AG08395 (cell line): Measurements from ENCODE around the gene PRPF6.

ENCODE experiments used
- DNase-seq: peaks from one replicate; pipeline ENCODE4 v3.0.0; 2012; ENCODE audit warnings: mixed read lengths, low spot score

Gene PRPF6

DNA sequence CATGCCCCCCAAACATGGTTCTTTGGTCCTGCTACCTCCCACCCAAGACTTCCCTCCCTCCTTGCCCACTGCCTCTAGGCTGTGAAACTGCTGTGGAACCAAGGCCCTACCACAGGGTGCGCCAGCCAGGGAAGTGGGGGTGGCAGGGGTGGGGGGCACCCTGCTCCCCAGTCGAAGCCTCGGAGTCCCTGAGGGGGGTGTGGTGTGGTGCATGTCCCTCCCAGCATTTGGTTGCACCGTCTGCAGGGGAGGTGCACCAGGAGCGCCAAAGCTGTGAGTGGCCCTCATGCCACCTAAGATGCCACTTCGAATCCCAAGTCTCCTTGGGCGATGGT lies 96.6 kb downstream of the PRPF6 start:
- DNase-seq: no peak

DNA sequence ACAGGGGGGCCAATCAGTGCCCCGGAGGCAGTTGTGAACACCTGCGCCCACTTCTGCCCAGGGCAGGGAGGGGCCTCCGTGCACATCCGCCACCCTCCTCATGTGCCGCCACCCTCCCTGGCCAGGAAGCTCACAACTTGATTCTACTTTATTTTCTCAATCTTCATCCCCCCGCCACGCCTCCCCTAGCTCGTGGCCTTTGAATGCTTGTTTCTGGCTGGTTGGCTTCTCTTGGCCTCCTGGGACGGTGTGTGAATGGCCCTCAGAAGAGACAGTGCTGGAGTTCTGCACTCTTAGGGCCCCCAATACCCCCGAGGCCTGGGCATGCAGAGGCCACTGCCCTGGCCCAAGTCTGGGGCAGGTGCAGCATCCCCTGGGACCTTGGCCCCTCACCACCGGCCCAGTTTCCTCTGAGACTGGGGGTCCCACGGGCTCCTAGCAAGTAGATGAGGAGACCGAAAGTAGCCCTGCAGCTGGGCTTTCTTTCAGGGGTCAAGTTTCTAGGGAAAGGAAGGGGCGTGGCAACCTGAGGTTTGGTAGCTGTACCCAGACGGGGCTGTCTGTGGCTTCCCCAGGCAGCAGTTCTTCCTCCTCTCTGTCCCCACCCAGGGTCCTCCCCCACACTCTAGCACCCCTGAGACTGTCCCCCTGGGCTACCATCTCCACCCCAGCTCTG lies 97.1 kb downstream of the PRPF6 start:
- DNase-seq: no peak

DNA sequence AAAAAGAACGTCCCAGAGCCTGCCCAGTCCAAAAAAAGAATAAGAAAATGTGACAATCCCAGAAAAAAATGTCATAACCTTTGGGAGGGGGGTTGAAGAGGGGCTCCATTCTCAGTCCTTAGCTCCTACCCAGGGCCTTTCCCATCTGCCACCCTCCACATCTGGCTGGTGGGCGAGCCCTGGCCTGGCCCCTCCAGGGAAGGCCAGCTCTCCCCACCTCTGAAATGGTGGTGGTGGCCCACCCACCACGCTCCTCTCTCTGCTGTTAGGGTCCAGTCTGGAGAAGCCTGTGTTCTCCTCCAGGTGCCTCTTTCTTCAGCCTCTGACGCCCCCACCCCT lies 98.0 kb downstream of the PRPF6 start:
- DNase-seq: no peak

DNA sequence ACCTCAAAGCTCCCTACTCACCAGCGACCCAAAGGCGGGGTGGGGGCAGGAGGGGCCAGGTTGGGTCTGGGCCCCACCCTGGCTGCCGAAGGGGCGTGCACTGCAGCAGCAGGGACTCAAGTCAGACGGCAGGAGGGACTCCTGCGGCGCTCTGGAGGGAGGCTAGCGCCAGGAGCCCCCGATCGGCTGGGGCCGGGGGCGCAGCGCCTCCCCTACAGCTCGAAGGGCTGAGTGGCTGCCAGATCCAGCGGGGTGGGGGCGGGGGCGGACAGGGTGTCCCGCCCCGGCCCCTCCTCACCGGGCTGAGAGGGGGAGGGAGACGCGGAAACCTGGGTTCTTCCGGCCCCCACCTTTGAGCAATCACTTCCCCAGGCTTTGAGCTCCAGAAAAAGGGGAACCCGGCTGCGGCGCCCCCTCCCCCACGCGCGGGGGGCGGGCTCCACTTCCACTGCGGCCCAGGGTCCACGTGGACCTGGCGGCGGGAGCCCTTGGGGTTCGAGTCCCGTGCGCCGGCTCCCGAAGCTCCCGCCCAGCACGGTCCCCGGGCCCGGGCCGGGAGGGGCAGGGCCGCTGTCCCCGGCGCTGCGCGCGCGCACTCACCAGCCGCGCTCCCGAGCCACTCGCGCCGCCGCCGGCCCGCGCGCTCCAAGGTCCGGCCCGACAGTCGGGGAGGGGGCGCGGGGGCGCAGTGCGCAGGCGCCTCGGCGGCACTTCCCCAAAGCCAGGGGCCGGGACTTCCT lies 98.5 kb downstream of the PRPF6 start, which contains the start of gene RGS19:
TSS of gene RGS19 (minus strand) at position 246 of the 740 bp plus-strand sequence. CDS start 2,632 bp downstream, outside the sequence.
- peak; percentile 83 for DNase-seq

DNA sequence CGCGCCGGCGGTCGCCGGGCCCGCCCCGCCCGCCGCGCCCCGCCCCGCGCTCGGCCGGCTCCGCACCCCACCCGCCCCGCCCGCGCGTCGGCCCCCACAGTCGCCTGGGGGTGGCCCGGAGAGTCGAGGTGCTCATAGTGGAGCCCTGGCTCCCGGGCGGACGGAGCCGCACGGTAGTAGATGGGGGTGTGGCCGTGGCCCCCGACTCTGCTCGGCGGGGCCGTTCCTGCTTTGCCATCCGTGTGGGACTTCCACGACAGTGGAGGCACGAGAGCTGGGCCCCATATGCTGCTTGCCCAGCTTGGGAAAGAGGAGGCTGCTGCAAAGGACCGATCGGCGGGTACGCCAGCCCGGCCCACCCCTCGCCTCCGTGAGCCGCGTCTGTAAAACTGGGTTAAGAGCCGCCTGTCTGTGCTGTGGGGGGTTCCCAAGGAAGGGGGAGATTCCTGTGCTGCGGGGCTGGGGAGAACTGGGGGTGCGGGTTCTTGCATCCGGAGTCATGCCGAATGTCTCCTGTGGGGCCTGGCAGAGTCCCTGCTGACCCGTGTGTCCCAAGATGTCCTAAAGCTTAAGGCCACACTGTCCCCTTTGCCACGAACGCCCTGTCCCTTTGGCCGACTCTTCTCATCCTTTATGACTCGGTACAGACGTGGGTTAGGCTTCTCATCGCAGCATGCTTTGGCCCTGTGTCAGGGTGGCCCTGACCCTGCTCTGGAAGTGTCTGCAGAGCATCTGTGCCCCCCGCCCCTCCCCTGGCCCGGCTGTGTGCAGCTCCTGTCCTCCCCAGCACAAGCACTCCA lies 99.3 kb downstream of the PRPF6 start, which contains the start of gene OPRL1:
TSS of gene OPRL1 (plus strand) at position 70 of the 800 bp plus-strand sequence. CDS start 12,639 bp downstream, outside the sequence.
- no peak for DNase-seq

DNA sequence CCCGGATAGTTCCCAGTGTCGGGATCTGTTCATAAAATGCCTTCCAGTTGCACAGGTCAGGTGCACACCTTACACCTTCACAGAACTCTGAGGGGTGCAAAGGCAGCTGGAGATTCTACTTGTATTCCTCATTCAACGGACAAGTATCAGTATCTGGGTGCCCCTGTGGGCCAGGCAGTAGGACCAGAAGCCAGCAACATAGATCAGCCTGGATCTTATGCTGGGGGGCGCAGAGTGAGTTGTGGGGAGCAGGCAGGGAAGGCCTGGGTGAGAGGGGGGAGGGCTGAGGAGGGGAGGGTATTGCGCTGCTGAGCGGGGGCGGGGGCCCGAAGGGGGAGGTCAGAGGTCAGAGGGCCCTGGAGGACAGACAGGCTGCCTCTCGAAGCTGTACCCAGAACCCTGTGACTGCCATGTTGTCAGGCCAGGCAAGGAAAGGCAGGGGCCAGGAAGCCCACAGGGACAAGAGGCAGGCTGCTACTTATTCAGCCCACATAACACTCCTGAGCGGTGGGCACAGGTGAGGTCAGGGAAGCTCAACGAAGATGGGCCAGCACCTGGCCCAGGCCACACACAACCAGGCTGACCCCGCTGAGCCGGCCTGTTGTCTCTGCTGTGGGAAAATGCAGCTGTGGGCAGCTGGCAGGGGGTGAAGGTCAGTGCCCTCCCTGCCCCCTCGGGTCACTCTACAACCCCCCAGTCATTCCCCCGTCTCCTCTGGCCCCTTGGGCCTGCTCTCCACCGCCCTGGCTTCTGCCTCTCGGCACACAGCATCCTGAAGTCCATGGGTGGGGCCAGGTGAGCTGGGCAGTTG lies 100.1 kb downstream of the PRPF6 start:
- no peak for DNase-seq

DNA sequence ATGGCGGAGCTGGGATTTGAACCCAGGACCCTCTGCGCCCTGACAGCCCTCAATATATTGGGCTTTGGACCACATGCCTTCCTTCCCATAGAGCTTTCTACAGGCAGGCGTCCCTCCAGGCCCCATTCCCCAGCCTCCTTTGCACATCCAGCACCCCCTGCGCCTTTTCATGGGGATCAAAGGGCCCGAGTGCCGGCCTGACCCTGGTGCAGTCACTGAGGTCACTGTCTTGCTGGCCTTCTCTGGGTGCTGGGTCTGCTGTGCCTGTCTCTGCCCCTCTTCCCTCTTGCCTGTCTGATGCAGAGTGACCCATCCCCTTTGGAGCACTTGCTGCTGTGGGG lies 100.7 kb downstream of the PRPF6 start:
- DNase-seq: no peak

DNA sequence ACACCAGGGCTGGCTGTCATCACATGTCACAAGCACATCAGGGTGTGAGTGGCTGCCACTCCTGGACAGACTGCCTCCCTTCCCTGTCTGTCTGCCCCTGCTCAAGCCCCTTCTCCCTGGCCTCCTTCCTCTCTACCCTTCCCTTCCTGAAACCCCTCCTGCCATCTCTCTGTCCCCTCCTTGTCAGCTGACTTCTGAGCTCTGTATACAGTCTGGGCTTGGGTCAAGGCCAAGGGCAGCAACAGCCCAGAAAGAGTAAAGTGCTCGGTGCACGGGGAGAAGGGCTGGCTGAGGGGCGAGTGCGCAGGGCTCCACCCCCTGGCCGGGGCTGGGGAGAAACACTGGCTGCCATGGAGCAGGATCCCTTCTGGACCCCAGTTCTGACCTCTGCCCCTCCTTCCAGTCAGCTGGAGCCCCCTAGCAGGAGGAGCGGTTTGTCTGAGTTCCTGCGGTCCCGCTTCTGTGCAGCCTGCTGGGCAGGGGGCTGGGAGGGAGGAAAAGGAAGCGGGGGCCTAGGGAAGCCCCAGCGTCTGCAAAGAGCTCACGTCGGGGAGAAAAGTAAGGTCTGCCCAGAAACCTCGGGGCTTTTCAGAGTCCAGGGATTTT lies 101.3 kb downstream of the PRPF6 start:
- DNase-seq: no peak
